A549 (cell line): ENCODE data around the gene ADK.
A peak's percentile ranks its signal among the peaks of the same experiment; 100 is the strongest.

ENCODE experiments used
- GATA3 ChIP-seq: IDR thresholded peaks from 2 replicates; pipeline ENCODE4 v1.6.1; 2012; ENCODE audit warnings: borderline replicate concordance
- JUN ChIP-seq, 2 experiments: fragments of >200 bp; sonication (Bioruptor Twin); formaldehyde crosslinking; IDR thresholded peaks; 2 replicates in 1 of 2; 3 replicates in 1 of 2; pipeline ENCODE4 v1.6.1; 2016 to 2017
- MAFK ChIP-seq: fragments of 450-650 bp; IDR thresholded peaks from 2 replicates; pipeline ENCODE4 v1.6.1; 2014; ENCODE audit not compliant: partially characterized antibody
- MAZ ChIP-seq: fragments of 150-350 bp; IDR thresholded peaks from 2 replicates; pipeline ENCODE4 v1.6.1; 2014; ENCODE audit warnings: antibody characterized with exemption, low read depth, low read length, borderline replicate concordance
- TF ChIP-seq, protein P1 (sequence below): fragments of >200 bp; sonication (Bioruptor Twin); formaldehyde crosslinking; IDR thresholded peaks from 3 replicates; pipeline ENCODE4 v1.5.1; 2016
- TF ChIP-seq, protein P2 (sequence below): fragments of 450-650 bp; IDR thresholded peaks from 2 replicates; pipeline ENCODE4 v1.6.1; 2014; ENCODE audit warnings: antibody characterized with exemption
- TF ChIP-seq, protein P3 (sequence below): fragments of 200-600 bp; sonication (generic); IDR thresholded peaks from 2 replicates; pipeline ENCODE4 v1.6.1; 2016; ENCODE audit warnings: antibody characterized with exemption, mild to moderate bottlenecking, moderate library complexity
- TF ChIP-seq, protein P4 (sequence below): IDR thresholded peaks from 2 replicates; pipeline ENCODE4 v1.6.1; 2012

DNA sequence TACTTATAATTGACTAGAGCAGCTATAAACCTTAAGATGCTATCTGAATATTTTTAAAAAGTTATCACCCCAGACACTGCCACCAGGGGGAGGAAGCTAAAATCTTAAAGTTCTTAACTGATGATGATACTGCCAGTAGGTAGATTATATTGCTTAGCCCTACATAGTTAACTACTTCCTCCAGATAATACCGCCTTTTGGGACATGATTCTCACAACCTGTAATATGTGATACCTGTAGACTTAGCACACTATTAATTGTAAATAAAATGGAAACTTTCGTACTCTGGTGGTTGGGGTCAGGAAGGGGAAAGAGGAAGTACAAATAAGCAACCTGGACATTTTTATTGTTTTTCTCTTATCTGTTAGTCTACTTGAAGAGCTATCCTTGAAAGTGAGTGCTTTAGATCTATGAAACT is 268.9 kb downstream of the ADK start:
- TF ChIP-seq, protein P1, sequence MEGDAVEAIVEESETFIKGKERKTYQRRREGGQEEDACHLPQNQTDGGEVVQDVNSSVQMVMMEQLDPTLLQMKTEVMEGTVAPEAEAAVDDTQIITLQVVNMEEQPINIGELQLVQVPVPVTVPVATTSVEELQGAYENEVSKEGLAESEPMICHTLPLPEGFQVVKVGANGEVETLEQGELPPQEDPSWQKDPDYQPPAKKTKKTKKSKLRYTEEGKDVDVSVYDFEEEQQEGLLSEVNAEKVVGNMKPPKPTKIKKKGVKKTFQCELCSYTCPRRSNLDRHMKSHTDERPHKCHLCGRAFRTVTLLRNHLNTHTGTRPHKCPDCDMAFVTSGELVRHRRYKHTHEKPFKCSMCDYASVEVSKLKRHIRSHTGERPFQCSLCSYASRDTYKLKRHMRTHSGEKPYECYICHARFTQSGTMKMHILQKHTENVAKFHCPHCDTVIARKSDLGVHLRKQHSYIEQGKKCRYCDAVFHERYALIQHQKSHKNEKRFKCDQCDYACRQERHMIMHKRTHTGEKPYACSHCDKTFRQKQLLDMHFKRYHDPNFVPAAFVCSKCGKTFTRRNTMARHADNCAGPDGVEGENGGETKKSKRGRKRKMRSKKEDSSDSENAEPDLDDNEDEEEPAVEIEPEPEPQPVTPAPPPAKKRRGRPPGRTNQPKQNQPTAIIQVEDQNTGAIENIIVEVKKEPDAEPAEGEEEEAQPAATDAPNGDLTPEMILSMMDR: peak; percentile 45
- TF ChIP-seq GATA3 (no peak), JUN (IDR thresholded peaks at IDR 0.05) (no peak), MAFK (no peak), MAZ (no peak)
- TF ChIP-seq, protein P2, sequence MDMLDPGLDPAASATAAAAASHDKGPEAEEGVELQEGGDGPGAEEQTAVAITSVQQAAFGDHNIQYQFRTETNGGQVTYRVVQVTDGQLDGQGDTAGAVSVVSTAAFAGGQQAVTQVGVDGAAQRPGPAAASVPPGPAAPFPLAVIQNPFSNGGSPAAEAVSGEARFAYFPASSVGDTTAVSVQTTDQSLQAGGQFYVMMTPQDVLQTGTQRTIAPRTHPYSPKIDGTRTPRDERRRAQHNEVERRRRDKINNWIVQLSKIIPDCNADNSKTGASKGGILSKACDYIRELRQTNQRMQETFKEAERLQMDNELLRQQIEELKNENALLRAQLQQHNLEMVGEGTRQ: no peak
- TF ChIP-seq, protein P3, sequence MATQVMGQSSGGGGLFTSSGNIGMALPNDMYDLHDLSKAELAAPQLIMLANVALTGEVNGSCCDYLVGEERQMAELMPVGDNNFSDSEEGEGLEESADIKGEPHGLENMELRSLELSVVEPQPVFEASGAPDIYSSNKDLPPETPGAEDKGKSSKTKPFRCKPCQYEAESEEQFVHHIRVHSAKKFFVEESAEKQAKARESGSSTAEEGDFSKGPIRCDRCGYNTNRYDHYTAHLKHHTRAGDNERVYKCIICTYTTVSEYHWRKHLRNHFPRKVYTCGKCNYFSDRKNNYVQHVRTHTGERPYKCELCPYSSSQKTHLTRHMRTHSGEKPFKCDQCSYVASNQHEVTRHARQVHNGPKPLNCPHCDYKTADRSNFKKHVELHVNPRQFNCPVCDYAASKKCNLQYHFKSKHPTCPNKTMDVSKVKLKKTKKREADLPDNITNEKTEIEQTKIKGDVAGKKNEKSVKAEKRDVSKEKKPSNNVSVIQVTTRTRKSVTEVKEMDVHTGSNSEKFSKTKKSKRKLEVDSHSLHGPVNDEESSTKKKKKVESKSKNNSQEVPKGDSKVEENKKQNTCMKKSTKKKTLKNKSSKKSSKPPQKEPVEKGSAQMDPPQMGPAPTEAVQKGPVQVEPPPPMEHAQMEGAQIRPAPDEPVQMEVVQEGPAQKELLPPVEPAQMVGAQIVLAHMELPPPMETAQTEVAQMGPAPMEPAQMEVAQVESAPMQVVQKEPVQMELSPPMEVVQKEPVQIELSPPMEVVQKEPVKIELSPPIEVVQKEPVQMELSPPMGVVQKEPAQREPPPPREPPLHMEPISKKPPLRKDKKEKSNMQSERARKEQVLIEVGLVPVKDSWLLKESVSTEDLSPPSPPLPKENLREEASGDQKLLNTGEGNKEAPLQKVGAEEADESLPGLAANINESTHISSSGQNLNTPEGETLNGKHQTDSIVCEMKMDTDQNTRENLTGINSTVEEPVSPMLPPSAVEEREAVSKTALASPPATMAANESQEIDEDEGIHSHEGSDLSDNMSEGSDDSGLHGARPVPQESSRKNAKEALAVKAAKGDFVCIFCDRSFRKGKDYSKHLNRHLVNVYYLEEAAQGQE: no peak
- TF ChIP-seq, protein P4, sequence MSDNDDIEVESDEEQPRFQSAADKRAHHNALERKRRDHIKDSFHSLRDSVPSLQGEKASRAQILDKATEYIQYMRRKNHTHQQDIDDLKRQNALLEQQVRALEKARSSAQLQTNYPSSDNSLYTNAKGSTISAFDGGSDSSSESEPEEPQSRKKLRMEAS: no peak
